MM.1S (cell line): ENCODE results near the gene KAZALD1.

Experiments used
- DNase-seq: peaks from one replicate; pipeline ENCODE4 v3.0.0-alpha.2; 2015
- H2AFZ ChIP-seq: fragments of 300-600 bp; sonication (generic); 2 replicates; pipeline ENCODE4 v1.6.0; 2016; ENCODE audit warnings: antibody characterized with exemption, low read length
- H3F3A ChIP-seq: fragments of 300-600 bp; sonication (generic); 2 replicates; pipeline ENCODE4 v1.6.1; 2016; ENCODE audit warnings: mild to moderate bottlenecking, antibody characterized with exemption, low read length, moderate library complexity, mixed read lengths; ENCODE audit not compliant: insufficient read depth
- H3K27ac ChIP-seq: fragments of 300-600 bp; sonication (generic); 2 replicates; pipeline ENCODE4 v1.5.1; 2016; ENCODE audit warnings: mild to moderate bottlenecking, low read length
- H3K27me3 ChIP-seq: fragments of 300-600 bp; sonication (generic); replicated peaks from 2 replicates; pipeline ENCODE4 v1.6.0; 2016; ENCODE audit warnings: low read length; ENCODE audit not compliant: insufficient read depth
- H3K36me3 ChIP-seq: fragments of 300-600 bp; sonication (generic); replicated peaks from 2 replicates; pipeline ENCODE4 v1.6.1; 2016; ENCODE audit warnings: mild to moderate bottlenecking, low read length, mixed read lengths; ENCODE audit not compliant: insufficient read depth
- H3K4me1 ChIP-seq: fragments of 300-600 bp; sonication (generic); 2 replicates; pipeline ENCODE4 v1.6.1; 2016; ENCODE audit warnings: low read length, mixed read lengths
- H3K4me2 ChIP-seq: fragments of 300-600 bp; sonication (generic); 2 replicates; pipeline ENCODE4 v1.6.0; 2016; ENCODE audit warnings: low read depth, low read length
- H3K4me3 ChIP-seq: fragments of 300-600 bp; sonication (generic); 2 replicates; pipeline ENCODE4 v1.5.1; 2016; ENCODE audit warnings: low read length, mixed read lengths
- H3K79me2 ChIP-seq: fragments of 300-600 bp; sonication (generic); 2 replicates; pipeline ENCODE4 v1.6.1; 2016; ENCODE audit warnings: mixed run types, low read length, mixed read lengths
- H3K9ac ChIP-seq: fragments of 300-600 bp; sonication (generic); 2 replicates; pipeline ENCODE4 v1.6.1; 2016; ENCODE audit warnings: low read length, mixed read lengths
- H3K9me2 ChIP-seq: fragments of 300-600 bp; sonication (generic); replicated peaks from 2 replicates; pipeline ENCODE4 v1.6.1; 2016; ENCODE audit warnings: mild to moderate bottlenecking, low read length, mixed read lengths; ENCODE audit not compliant: insufficient read depth
- H3K9me3 ChIP-seq: fragments of 300-600 bp; sonication (generic); replicated peaks from 2 replicates; pipeline ENCODE4 v1.6.1; 2016; ENCODE audit warnings: mild to moderate bottlenecking, low read length, mixed read lengths; ENCODE audit not compliant: insufficient read depth
- H4K20me1 ChIP-seq: fragments of 300-600 bp; sonication (generic); 2 replicates; pipeline ENCODE4 v1.6.1; 2016; ENCODE audit warnings: mild to moderate bottlenecking, low read length, moderate library complexity, mixed read lengths; ENCODE audit not compliant: insufficient read depth
- CTCF ChIP-seq: fragments of 300-600 bp; sonication (generic); IDR thresholded peaks from 2 replicates; pipeline ENCODE4 v1.5.1; 2016; ENCODE audit warnings: antibody characterized with exemption, low read length, mixed read lengths
- EZH2 ChIP-seq: fragments of 300-600 bp; sonication (generic); optimal IDR thresholded peaks from 2 replicates; pipeline ENCODE3; 2017; ENCODE audit warnings: low read depth, mild to moderate bottlenecking, antibody characterized with exemption, low read length, mixed read lengths
- EZH2phosphoT487 ChIP-seq: fragments of 300-600 bp; sonication (generic); IDR thresholded peaks from 2 replicates; pipeline ENCODE4 v1.6.1; 2018; ENCODE audit warnings: antibody characterized with exemption, low read length

Gene KAZALD1

GRCh38 chr10:101056365-101057151 lies 5.2 kb upstream of the KAZALD1 start:
- no peak overlapping the region for H3K4me2 ChIP-seq
- no peak for DNase-seq
- H3K27ac ChIP-seq: no peak overlapping the region
- H3K9ac ChIP-seq: no peak overlapping the region
- peaks cover 13% of the 10 kb centered on the region for H3K4me1 ChIP-seq
- no peaks in the 10 kb centered on the region for H3K9me2 ChIP-seq
- no peaks in the 10 kb centered on the region for H3K36me3 ChIP-seq
- peaks cover 12% of the 10 kb centered on the region; the same call in 1 of the 2 replicates for H3F3A ChIP-seq
- H3K9me3 ChIP-seq: no peaks in the 10 kb centered on the region
- no peak overlapping the region for H3K4me3 ChIP-seq
- TF ChIP-seq EZH2phosphoT487 (no peak), EZH2 (no peak), CTCF (no peak)
- H3K79me2 ChIP-seq: peaks cover 46% of the 10 kb centered on the region
- no peak overlapping the region for H2AFZ ChIP-seq
- H3K27me3 ChIP-seq: no peaks in the 10 kb centered on the region
- no peaks in the 10 kb centered on the region for H4K20me1 ChIP-seq

GRCh38 chr10:101060036-101060950 lies 1.5 kb upstream of the KAZALD1 start:
- Histone ChIP-seq H3K4me2 (peak overlapping the region; percentile 57), H3K27me3 (no peaks in the 10 kb centered on the region), H4K20me1 (no peaks in the 10 kb centered on the region), H3K36me3 (no peaks in the 10 kb centered on the region), H3K9me2 (no peaks in the 10 kb centered on the region), H3K9me3 (no peaks in the 10 kb centered on the region), H3K9ac (peak overlapping the region; percentile 97), H3K27ac (peak overlapping the region; percentile 81; the same call in 1 of the 2 replicates), H3K79me2 (peaks cover 40% of the 10 kb centered on the region), H3K4me3 (peak overlapping the region; percentile 97), H3F3A (peaks cover 16% of the 10 kb centered on the region; the same call in 1 of the 2 replicates), H3K4me1 (peaks cover 20% of the 10 kb centered on the region), H2AFZ (peak overlapping the region; percentile 90)
- peak; percentile 88 for TF ChIP-seq CTCF
- no peak for TF ChIP-seq EZH2phosphoT487
- peak; percentile 93 for DNase-seq

- peaks cover 32% of the 10 kb centered on the region for H3K79me2 ChIP-seq
- no peak for TF ChIP-seq CTCF
- no peak for TF ChIP-seq EZH2
- no peak for TF ChIP-seq EZH2phosphoT487
- peaks cover 28% of the 10 kb centered on the region for H3K4me1 ChIP-seq
Observed at GRCh38 chr10:101060951-101061623, 702 bp upstream of the KAZALD1 start.

More at GRCh38 chr10:101060951-101061623, 702 bp upstream of the KAZALD1 start:
- H3K27me3 ChIP-seq: no peaks in the 10 kb centered on the region
- H3K4me2 ChIP-seq: peak overlapping the region; percentile 57
- DNase-seq: peak; percentile 96
- H3F3A ChIP-seq: peaks cover 16% of the 10 kb centered on the region; the same call in 1 of the 2 replicates
- H3K36me3 ChIP-seq: no peaks in the 10 kb centered on the region
- H3K4me3 ChIP-seq: peak overlapping the region; percentile 97
- H3K9me2 ChIP-seq: no peaks in the 10 kb centered on the region
- no peaks in the 10 kb centered on the region for H3K9me3 ChIP-seq
- peak overlapping the region; percentile 97 for H3K9ac ChIP-seq
- H3K27ac ChIP-seq: peak overlapping the region; percentile 81
- H2AFZ ChIP-seq: peak overlapping the region; percentile 90
- no peaks in the 10 kb centered on the region for H4K20me1 ChIP-seq
